ENCODE measurements around the gene PPP4R3B.
"Not testable (repeated sequence)": the region's sequence is repeated elsewhere in the genome, so short reads cannot be mapped to it uniquely, and the experiment has no call there.

DNA sequence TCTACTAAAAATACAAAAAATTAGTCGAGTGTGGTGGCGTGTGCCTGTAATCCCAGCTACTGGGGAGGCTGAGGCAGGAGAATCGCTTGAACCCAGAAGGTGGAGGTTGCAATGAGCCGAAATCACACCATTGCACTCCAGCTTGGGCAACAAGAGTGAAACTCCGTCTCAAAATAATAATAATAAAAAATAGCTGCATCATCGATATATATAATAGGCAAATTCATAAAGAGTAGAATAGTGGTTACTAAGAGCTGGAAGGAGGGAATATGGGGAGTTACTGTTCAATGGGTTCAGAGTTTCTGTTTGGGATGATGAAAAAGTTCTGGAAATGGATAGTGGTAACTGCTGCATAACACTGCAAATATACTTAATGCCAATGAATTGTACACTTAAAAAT is 20.6 kb downstream of the PPP4R3B start:
- not testable (repeated sequence) for TF ChIP-seq POLR2A (IDR thresholded peaks at IDR 0.05; ENCODE audit: control extremely low read depth in 1 of 2, low read depth in 2 of 2, low read length in 2 of 2); PHF8 (conservative IDR thresholded peaks at IDR 0.05; ENCODE audit: low read depth, low read length)
- TF ChIP-seq, protein P1, sequence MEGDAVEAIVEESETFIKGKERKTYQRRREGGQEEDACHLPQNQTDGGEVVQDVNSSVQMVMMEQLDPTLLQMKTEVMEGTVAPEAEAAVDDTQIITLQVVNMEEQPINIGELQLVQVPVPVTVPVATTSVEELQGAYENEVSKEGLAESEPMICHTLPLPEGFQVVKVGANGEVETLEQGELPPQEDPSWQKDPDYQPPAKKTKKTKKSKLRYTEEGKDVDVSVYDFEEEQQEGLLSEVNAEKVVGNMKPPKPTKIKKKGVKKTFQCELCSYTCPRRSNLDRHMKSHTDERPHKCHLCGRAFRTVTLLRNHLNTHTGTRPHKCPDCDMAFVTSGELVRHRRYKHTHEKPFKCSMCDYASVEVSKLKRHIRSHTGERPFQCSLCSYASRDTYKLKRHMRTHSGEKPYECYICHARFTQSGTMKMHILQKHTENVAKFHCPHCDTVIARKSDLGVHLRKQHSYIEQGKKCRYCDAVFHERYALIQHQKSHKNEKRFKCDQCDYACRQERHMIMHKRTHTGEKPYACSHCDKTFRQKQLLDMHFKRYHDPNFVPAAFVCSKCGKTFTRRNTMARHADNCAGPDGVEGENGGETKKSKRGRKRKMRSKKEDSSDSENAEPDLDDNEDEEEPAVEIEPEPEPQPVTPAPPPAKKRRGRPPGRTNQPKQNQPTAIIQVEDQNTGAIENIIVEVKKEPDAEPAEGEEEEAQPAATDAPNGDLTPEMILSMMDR (IDR thresholded peaks at IDR 0.05; ENCODE audit: control extremely low read depth in 1 of 3, insufficient read depth in 1 of 3, low read depth in 1 of 3, low read length in 3 of 3), result not testable (repeated sequence)
